SH-SY5Y (cell line): Measurements from ENCODE around the gene PREX1.

Experiments
- GATA2 ChIP-seq: IDR thresholded peaks from 2 replicates; pipeline ENCODE4 v1.6.1; 2011; ENCODE audit warnings: mild to moderate bottlenecking, low read depth, low read length
- GATA3 ChIP-seq: IDR thresholded peaks from 2 replicates; pipeline ENCODE4 v1.6.1; 2011; ENCODE audit warnings: low read depth, mild to moderate bottlenecking, low read length, moderate library complexity

- TF ChIP-seq GATA3 (no peak), GATA2 (no peak)
Measured at GRCh38 chr20:48761023-48761785, 66.6 kb downstream of the PREX1 start.
